Endometrial microvascular endothelial cells (primary cell): ENCODE data around the gene RAB3D. TPM values are rescaled to one million over a fixed set of nuclear protein-coding genes. Genes with fewer than 3 reads are reported as not detected.
"Not testable (repeated sequence)": the region's sequence is repeated elsewhere in the genome, so short reads cannot be mapped to it uniquely, and the experiment has no call there.

Experiments used
- in situ Hi-C: cut with HindIII; loops from 2 replicates; pipeline ENCODE4 v1.10.0; 2017; ENCODE audit warnings: low sequenced_read_pairs, low pct_unique_long_range_greater_than_20kb; ENCODE audit errors: inconsistent ontology term
- total RNA-seq: library from RNA; depleted of rRNA; stranded (reverse); fragments of >200 nt; gene quantifications from one replicate; pipeline ENCODE4 v1.2.3, GENCODE V29; 2015; ENCODE audit errors: inconsistent ontology term

RAB3D gene
- total RNA-seq, 1 donor from 2014 or later = 47.8 TPM

- in situ Hi-C loops = no loop called here
These were observed 6.9 kb upstream of the RAB3D start, which contains the start of the genes CCDC159 and TMEM205 for GRCh38 chr19:11346104-11346940. TSS of gene CCDC159 (plus strand) at chr19:11346519. CDS start at chr19:11346607, 88 bp downstream. TSS of gene TMEM205 (minus strand) at chr19:11346268. CDS start at chr19:11345619, 649 bp downstream.

DNA sequence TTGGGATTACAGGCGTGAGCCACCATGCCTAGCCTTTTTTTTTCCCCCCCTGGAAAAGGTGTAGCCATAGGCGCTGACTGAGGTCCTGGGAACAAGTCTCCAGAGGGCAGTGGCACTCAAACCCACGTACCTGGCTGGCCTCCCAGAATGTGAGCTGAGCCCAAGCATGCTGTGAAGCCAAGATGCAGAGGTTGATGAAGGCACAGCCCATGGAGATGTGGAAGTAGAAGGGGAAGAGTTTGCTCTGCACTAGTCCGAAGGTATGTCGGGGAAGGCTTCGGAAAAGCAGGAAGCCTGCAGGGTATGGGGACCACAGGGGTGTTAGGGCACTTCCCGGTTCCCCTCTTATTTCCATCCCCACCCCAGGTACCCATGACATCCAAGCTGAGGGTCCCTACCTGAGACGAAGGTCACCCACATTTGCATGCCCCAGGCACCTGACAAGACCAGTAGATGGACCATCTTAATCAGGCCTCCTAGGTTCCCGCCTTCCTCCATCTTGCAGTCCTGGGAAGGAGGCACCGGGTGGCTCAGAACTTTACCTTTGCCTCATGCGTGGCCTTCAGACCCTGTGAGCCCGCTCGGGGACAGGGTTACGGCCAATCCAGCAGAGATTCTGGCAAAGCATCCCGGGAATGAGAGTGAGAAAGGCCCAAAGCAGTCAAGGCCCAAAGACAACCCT, 5.8 kb upstream of the RAB3D start:
- in situ Hi-C loops = no loop called here

DNA sequence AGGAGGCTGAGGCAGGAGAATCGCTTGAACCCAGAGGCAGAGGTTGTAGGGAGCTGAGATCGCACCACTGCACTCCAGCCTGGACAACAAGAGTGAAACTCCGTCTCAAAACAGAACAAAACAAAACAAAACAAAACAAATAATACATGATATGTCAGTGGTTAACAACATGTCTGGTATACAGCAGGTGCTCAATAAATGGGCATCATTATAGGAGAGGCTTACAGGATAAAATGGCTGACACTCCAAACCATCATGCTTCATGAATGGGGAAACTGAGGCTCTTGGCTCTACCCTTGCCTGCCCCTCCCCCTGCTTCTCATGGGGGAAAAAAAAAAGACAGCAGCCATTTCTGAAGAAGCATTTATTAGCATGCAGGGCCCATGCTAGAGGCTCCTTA, 3.0 kb upstream of the RAB3D start:
- in situ Hi-C loops = no loop called here

DNA sequence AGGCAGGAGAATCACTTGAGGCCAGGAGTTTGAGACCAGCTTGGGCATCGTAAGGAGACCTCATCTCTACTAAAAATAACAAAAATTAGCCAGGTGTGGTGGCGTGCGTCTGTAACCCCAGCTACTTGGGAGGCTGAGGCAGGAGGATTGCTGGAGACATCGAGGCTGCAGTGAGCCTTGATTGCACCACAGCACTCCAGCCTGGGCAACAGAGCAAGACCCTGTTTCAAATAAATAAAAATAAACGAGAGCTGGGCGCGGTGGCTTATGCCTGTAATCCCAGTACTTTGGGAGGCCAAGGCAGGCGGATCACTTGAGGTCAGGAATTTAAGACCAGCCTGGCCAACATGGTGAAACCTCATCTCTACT, 626 bp upstream of the RAB3D start:
- in situ Hi-C loops = not testable (repeated sequence)

DNA sequence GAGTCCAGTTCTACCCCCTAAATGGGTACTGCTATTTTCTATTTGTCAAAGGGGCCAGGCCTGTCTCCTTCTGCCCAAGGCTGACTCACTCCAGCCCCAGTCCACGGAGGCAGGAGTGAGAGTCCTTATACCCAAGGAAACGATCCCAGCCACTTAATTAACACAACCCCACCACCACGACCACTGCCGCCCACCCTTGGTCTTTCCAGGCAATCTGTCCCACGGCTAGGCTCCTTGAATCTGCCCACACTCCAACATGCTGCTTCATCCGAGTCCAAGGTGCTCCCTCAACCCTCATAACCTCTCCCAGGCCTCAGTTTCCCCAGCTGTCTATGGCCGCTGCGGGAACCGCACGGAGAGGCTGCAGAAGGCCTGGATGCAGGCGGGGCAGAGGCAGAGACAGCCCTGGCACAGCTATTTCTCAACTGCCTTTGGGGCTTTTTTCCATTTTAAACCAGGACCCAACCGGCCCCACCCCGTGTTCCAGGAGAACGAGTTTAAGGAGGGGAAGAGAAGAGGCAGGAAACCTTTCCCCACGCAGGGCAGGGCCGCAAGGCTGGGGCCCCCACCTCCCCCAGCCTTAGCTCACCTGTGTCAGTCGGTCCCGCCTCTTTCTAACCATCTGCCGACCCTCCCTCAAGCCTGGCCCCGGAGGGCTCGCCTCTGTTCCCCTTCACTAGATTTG, 746 bp downstream of the RAB3D start:
- in situ Hi-C loops = no loop called here

GRCh38 chr19:11338121-11338520, 1.3 kb downstream of the RAB3D start:
- in situ Hi-C loops = no loop called here

DNA sequence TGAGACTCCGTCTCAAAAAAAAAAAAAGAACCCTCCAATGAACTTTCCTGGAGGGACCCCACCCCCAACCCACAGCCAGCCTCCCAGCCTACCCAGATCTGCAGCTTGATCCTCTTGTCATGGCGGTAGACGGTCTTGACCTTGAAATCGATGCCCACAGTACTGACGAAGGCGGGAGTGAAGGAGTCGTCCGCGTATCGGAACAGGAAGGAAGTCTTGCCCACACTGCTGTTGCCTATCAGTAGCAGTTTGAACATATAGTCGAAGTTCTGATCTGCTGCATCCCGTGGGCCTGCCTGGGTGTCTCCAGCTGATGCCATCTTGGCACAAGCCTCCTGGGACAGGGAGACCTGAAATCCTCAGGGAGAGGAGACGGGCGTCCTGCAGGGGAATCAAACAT, 2.4 kb downstream of the RAB3D start:
- in situ Hi-C loops = no loop called here

DNA sequence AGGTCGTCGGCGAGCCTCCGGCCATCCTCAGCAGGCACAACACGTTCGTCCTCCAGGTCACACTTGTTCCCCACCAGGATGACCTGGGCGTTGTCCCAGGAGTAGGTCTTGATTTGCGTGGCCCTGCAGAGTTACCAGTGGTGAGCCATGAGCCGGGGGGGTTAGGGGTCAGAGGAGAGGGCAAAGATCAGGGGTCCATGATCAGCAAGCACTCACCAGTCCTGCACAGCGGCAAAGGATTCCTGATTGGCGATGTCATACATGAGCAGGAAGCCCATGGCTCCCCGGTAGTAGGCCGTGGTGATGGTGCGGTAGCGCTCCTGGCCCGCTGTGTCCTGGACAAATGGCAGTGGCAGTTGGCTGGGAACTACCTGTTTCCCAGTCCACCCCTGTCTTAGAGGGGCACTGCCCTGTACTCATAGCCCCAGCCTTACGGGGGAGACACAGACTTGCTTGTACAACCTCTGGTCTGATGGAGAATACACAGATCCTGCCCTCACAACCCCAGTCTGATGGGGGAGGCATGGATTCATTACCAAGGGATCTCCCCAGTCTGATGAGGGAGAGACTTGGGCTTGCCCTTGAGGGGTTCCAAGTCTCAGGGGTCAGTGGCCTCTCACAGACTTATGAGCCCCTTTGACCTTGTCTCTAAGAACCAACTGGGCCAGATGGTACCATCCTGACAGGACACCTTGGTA, 3.9 kb downstream of the RAB3D start:
- in situ Hi-C loops = no loop called here

DNA sequence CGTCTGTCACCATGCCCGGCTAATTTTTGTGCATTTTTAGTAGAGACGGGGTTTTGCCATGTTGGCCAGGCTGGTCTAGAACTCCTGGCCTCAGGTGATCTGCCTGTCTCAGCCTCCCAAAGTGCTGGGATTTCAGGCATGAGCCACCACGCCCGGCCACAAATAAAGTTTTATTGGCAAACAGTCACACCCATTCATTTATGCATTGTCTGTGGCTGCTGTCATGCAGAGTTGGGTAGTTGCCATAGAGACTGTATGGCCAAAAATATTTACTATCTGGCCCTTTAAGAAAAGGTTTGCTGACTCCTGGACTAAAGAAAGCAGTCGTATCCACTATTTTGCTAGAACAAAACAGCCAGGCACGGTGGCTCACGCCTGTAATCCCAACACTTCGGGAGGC, 5.6 kb downstream of the RAB3D start:
- in situ Hi-C loops = not testable (repeated sequence)

DNA sequence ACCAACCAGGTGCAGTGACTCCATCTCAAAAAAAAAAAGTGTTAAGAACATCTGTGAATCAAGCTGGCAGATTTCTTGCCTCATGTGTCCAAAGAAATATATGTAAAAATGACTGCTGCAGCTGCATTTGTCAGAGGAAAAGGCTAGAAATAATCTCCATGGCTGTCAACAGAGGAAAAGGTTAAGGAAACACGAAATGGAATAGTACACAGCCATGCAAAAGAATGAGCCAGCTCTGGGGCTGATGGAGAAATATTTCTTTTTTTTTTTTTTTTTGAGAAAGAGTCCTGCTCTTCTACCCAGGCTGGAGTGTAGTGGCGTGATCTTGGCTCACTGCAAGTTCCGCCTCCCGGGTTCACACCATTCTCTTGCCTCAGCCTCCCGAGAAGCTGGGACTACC, 6.6 kb downstream of the RAB3D start:
- in situ Hi-C loops = no loop called here

GRCh38 chr19:11331502-11331901, 8.0 kb downstream of the RAB3D start:
- in situ Hi-C loops = no loop called here

DNA sequence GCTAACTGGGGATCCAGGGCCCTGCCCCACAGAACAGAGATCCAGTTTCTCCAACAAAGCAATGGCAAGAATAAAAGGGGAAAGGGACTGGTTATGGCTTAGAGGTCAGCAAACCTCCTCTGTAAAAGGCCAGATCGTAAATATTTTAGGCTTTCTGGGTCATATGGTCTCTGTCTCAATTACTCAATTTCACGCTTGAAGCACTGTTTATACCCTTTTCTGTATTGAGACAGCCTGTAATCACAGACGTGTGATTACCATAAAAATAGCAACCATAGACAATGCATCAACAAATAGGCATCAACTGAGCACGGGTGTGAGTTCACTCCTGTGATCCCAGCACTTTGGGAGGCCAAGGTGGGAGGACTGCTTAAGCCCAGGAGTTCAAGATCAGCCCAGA, 9.3 kb downstream of the RAB3D start:
- in situ Hi-C loops = no loop called here

- in situ Hi-C loops = no loop called here
These were observed 13.9 kb downstream of the RAB3D start for GRCh38 chr19:11325544-11325943.

GRCh38 chr19:11324748-11325389, 14.6 kb downstream of the RAB3D start:
- in situ Hi-C loops = no loop called here

DNA sequence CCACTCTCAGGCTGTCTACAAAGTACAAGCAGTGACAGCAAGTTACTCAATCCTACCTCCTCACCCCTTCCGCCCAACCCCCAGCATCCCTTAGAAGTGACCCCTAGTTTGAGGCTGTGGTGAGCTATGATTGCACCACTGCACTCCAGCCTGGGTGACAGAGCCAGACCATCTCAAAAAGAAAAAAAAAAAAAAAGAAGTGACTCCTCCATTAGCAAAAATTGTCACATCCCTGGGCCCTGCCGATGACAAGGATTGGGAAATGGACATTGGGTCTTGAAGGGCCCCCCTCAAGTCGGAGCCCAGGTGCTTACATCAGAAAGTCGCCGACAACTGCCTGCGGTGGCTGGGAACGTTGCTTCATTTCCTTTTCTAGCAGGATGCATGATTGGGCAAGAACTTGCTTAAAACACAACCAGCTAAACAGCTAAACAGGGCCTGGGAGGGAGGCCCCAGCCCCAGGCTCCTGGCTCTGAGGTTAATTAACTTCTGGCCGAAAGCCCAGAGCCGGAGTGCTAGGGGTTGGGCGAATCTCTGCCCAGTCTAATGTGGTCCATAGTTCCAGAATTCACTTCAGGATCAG, 15.3 kb downstream of the RAB3D start:
- in situ Hi-C loops = no loop called here

DNA sequence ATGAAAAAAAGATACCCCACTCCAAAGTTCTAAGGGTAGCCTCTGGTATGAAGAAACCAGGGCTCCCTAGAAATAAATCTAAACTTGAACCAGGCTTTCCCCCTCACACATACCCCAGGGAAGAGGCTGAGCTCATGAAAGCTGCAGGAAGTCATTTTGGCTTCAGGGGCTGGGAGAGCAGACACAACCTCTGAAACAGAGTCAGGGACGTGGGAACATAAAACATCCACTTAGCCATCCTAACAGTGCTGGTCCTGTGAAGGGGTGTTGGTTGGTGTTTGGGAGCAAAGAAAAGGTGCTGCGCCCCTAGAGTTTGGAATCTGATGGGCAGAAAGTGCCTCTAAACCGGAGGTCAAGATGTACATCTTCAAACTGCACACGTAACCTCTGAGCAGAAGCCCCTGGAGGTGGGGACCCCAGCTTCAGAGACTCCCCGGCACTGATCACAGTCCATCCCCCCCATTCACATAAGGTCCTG, 15.8 kb downstream of the RAB3D start:
- in situ Hi-C loops = no loop called here

DNA sequence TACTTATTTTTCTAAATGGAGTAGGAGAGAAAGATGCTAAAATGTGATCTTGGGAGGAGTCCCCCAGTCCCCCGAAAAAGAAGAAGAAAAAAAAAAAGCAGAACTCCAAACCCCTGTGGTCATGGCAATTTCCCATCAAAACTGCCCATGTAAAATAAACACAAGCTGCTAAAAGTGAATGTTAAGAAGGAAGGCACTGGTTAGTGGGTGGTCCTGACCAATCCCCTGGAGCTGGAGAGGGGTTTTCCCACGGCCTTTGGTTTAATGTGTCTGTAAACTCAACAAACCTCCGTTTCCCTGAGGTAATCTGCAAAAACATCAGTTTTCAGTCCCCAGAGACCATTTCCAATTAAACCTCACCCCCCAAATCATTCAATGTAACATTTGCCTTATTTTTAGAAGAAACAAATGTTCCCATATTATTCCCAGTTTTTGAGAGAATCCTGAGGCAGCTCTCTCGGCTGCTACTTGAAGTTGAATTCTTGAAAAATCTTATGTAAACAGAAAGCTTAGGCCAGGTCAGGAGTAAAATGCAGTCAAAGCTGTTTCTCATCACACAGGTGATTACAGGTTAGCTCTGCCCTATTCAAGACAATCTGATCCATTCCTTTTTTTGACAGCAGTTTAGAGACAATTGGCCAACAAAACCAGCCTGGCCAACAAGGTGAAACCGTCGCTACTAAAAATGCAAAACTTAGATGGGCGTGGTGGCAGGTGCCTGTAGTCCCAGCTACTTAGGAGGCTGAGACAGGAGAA, 17.0 kb downstream of the RAB3D start:
- in situ Hi-C loops = no loop called here
